ENCODE measurements around the gene GRIP2.

DNA sequence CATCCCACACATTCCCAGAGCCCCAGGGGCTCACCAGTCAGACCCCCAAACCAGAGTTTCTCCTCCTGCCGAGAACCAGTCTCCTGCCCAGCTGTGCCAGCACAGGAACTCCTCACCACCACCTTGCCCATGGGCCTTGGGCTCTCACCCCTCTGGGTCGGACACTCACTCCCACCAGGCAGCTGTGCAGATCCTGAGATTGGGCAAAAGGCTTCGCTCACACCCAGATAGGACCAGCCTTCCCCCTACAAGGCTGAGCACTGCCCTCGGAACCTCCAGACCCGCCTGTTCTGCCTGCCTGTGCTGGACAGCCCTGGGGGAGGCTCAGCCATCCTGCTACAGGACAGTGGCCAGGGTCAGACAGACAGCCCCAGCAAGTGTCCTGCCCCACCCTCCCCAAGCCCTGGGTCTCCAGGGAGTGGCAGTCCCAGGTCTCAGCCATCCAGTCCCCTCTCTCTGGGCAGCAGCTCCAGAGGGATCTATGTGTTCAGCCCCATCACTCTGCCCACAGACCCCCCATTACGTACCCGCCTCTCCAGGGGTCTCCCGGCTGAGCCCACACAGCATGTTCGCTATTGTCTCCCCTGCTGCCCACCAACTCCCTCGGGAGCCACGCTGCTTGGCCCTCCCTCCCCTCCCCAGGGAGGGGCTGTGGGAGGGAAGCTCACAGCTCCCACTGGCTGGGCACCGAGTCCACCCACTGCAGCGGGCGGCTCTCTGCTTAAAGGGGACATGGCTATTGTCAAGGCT lies at the start of gene GRIP2:
- TF ChIP-seq, protein P1, sequence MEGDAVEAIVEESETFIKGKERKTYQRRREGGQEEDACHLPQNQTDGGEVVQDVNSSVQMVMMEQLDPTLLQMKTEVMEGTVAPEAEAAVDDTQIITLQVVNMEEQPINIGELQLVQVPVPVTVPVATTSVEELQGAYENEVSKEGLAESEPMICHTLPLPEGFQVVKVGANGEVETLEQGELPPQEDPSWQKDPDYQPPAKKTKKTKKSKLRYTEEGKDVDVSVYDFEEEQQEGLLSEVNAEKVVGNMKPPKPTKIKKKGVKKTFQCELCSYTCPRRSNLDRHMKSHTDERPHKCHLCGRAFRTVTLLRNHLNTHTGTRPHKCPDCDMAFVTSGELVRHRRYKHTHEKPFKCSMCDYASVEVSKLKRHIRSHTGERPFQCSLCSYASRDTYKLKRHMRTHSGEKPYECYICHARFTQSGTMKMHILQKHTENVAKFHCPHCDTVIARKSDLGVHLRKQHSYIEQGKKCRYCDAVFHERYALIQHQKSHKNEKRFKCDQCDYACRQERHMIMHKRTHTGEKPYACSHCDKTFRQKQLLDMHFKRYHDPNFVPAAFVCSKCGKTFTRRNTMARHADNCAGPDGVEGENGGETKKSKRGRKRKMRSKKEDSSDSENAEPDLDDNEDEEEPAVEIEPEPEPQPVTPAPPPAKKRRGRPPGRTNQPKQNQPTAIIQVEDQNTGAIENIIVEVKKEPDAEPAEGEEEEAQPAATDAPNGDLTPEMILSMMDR (IDR thresholded peaks at IDR 0.05), result no peak
- no peak for TF ChIP-seq POLR2A (IDR thresholded peaks at IDR 0.05)
